TTC549 (cell line): ENCODE results near the gene TGM2.

Experiments used
- FAIRE-seq: peaks from 2 replicates; lab custom pipeline; 2012; peaks lifted over from hg19 to GRCh38; lab: Jason Lieb, UNC

TGM2 gene

GRCh38 chr20:38159957-38160756 is 4.9 kb downstream of the TGM2 start:
- FAIRE-seq: no peak

GRCh38 chr20:38159566-38159956 is 5.5 kb downstream of the TGM2 start:
- no peak for FAIRE-seq

GRCh38 chr20:38158701-38159351 is 6.2 kb downstream of the TGM2 start:
- no peak for FAIRE-seq

GRCh38 chr20:38157635-38158495 is 7.2 kb downstream of the TGM2 start:
- no peak for FAIRE-seq

- no peak for FAIRE-seq
These were observed 8.0 kb downstream of the TGM2 start for GRCh38 chr20:38156888-38157634.

- FAIRE-seq: no peak
These were observed 8.8 kb downstream of the TGM2 start for GRCh38 chr20:38156280-38156679.

GRCh38 chr20:38155811-38156210 is 9.3 kb downstream of the TGM2 start:
- FAIRE-seq: no peak

- no peak for FAIRE-seq
These were observed 11.7 kb downstream of the TGM2 start for GRCh38 chr20:38153401-38153800.

- FAIRE-seq: no peak
These were observed 12.3 kb downstream of the TGM2 start for GRCh38 chr20:38152621-38153221.

GRCh38 chr20:38152175-38152620 is 12.9 kb downstream of the TGM2 start:
- FAIRE-seq: no peak

GRCh38 chr20:38151455-38151854 is 13.6 kb downstream of the TGM2 start:
- no peak for FAIRE-seq

GRCh38 chr20:38150335-38151170 is 14.5 kb downstream of the TGM2 start:
- no peak for FAIRE-seq

- no peak for FAIRE-seq
These were observed 16.6 kb downstream of the TGM2 start for GRCh38 chr20:38148328-38149102.

- no peak for FAIRE-seq
These were observed 17.3 kb downstream of the TGM2 start for GRCh38 chr20:38147751-38148150.

GRCh38 chr20:38147163-38147562 is 17.9 kb downstream of the TGM2 start:
- no peak for FAIRE-seq

- FAIRE-seq: no peak
These were observed 18.4 kb downstream of the TGM2 start for GRCh38 chr20:38146628-38147027.

- no peak for FAIRE-seq
These were observed 18.9 kb downstream of the TGM2 start for GRCh38 chr20:38146156-38146555.

- no peak for FAIRE-seq
These were observed 19.4 kb downstream of the TGM2 start for GRCh38 chr20:38145729-38146075.

- no peak for FAIRE-seq
These were observed 19.9 kb downstream of the TGM2 start for GRCh38 chr20:38144974-38145728.
